C1 segment of cervical spinal cord (tissue), 14 donors: ENCODE results near the gene TYK2.
"Not testable (repeated sequence)": the region's sequence is repeated elsewhere in the genome, so short reads cannot be mapped to it uniquely, and the experiment has no call there.

ENCODE experiments used
- DNase-seq, 14 donors: peaks; one replicate each; lab custom pipeline; 2025; lab: John Stamatoyannopoulos, UW

Gene TYK2

GRCh38 chr19:10408511-10409283, 28.3 kb upstream of the TYK2 start:
- DNase-seq: peak in 8 of 14 donors; percentile 16 to 51 (median 32)

GRCh38 chr19:10407096-10407495, 26.7 kb upstream of the TYK2 start:
- no peak for DNase-seq

- DNase-seq: no peak
These were observed 25.8 kb upstream of the TYK2 start for GRCh38 chr19:10406191-10406590.

GRCh38 chr19:10404888-10405820, 24.8 kb upstream of the TYK2 start:
- peak in 1 of 14 donors; percentile 59 for DNase-seq

GRCh38 chr19:10403137-10404021, 23.0 kb upstream of the TYK2 start, which contains the start of gene CDC37:
Gene CDC37 (minus strand): TSS chr19:10403542. CDS start chr19:10403479, 63 bp downstream.
- DNase-seq: peak; percentile 56 to 94 (median 91)

GRCh38 chr19:10402441-10403038, 22.2 kb upstream of the TYK2 start:
- DNase-seq: no peak

GRCh38 chr19:10399878-10400277, 19.5 kb upstream of the TYK2 start:
- peak in 1 of 14 donors; percentile 5 for DNase-seq

- not testable (repeated sequence) for DNase-seq
These were observed 19.0 kb upstream of the TYK2 start for GRCh38 chr19:10399340-10399739.

GRCh38 chr19:10398819-10399218, 18.4 kb upstream of the TYK2 start:
- no peak for DNase-seq

GRCh38 chr19:10395917-10396316, 15.5 kb upstream of the TYK2 start:
- no peak for DNase-seq

- DNase-seq: no peak
These were observed 15.1 kb upstream of the TYK2 start for GRCh38 chr19:10395436-10395835.

GRCh38 chr19:10395003-10395402, 14.6 kb upstream of the TYK2 start:
- DNase-seq: no peak

GRCh38 chr19:10393137-10393536, 12.8 kb upstream of the TYK2 start:
- no peak for DNase-seq

- no peak for DNase-seq
These were observed 11.7 kb upstream of the TYK2 start for GRCh38 chr19:10392120-10392519.

- DNase-seq: peak in 9 of 14 donors; percentile 2 to 35 (median 15)
These were observed 10.4 kb upstream of the TYK2 start for GRCh38 chr19:10390652-10391286.

- no peak for DNase-seq
These were observed 9.5 kb upstream of the TYK2 start for GRCh38 chr19:10389863-10390262.

- DNase-seq: peak; percentile 1 to 82 (median 58)
These were observed 8.6 kb upstream of the TYK2 start for GRCh38 chr19:10388957-10389356.

GRCh38 chr19:10384580-10384979, 4.2 kb upstream of the TYK2 start:
- DNase-seq: no peak

GRCh38 chr19:10383223-10383499, 2.8 kb upstream of the TYK2 start:
- not testable (repeated sequence) for DNase-seq

GRCh38 chr19:10379880-10380312, 476 bp downstream of the TYK2 start:
- DNase-seq: no peak

GRCh38 chr19:10378124-10378523, 2.2 kb downstream of the TYK2 start:
- no peak for DNase-seq
